Activated naive CD4-positive, alpha-beta T cell treated with anti-CD3 and anti-CD28 coated beads, Interleukin-2, amount 50 U/mL, for 16 hours (primary cell): ENCODE data around the gene CCNG2.

ENCODE experiments used
- DNase-seq: peaks from one replicate; pipeline ENCODE4 v3.0.0-alpha.2; 2020

Gene CCNG2

GRCh38 chr4:77209012-77209411, 52.0 kb downstream of the CCNG2 start:
- DNase-seq: no peak

- no peak for DNase-seq
Observed at GRCh38 chr4:77209936-77210335, 52.9 kb downstream of the CCNG2 start.

GRCh38 chr4:77215107-77215506, 58.1 kb downstream of the CCNG2 start:
- no peak for DNase-seq

GRCh38 chr4:77217526-77217925, 60.5 kb downstream of the CCNG2 start:
- DNase-seq: no peak

- no peak for DNase-seq
Observed at GRCh38 chr4:77219266-77219665, 62.3 kb downstream of the CCNG2 start.
